CD4-positive, alpha-beta T cell treated with Interleukin-17A for 1 hour (primary cell): Measurements from ENCODE around the gene TAPBPL.
A peak's percentile ranks its signal among the peaks of the same experiment; 100 is the strongest.
"Not testable (repeated sequence)": the region's sequence is repeated elsewhere in the genome, so short reads cannot be mapped to it uniquely, and the experiment has no call there.

Source experiments
- DNase-seq: peaks from one replicate; pipeline ENCODE4 v3.0.0-alpha.2; 2020

The TAPBPL gene, protein sequence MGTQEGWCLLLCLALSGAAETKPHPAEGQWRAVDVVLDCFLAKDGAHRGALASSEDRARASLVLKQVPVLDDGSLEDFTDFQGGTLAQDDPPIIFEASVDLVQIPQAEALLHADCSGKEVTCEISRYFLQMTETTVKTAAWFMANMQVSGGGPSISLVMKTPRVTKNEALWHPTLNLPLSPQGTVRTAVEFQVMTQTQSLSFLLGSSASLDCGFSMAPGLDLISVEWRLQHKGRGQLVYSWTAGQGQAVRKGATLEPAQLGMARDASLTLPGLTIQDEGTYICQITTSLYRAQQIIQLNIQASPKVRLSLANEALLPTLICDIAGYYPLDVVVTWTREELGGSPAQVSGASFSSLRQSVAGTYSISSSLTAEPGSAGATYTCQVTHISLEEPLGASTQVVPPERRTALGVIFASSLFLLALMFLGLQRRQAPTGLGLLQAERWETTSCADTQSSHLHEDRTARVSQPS

GRCh38 chr12:6451348-6452244 lies at the start of gene TAPBPL:
Gene TAPBPL (plus strand): TSS chr12:6452042. CDS start chr12:6452249, 207 bp downstream.
- peak; percentile 91 for DNase-seq

GRCh38 chr12:6404390-6404789 lies 47.5 kb upstream of the TAPBPL start:
- no peak for DNase-seq

DNA sequence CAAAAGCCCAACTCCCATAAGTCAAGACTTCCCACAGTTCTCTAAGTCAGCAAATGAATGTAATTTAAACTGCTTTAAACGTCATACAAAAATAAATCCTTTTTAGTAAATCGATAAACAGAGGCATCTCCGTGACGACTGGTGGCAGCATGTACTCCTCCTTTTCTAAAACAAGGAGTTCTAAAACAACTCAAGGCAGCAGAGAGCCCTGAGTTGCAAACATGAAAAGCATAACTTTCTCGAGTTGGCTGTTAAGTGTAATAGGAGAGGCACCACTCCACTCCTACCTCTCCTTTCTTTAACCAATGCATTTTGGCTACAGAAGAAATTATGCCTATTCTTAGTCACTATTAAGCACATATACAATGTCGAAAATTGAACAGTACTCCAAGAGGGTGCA lies 45.9 kb upstream of the TAPBPL start:
- no peak for DNase-seq

DNA sequence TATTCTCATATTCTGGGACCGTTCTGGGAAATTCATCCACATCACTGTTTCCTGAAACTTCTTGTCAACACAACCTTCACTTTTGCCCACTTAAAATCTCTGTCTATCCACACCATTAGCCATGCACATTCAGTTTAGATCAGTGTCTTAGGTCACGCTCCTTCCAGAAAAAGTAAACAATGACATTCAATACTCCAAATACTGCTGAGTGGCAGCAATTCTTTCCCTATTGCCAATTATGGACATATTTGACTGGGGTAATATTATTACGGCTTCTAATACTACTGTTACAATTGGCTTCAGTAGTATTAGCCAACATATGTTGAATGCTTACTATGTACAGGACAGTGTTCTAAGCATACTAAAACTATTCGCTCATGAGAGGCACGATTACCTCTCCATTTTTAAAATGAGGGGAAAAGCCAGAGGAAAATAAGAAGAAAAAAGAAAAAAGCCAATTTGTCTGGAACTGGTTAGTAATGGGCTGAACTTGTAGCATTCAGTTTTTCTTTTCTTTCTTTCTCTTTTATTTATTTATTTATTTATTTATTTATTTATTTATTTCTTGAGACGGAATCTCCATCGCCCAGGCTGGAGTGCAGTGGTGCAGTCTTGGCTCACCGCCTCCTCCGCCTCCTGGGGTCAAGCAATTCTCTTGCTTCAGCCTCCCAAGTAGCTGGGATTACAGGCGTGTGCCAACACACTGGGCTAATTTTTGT lies 44.4 kb upstream of the TAPBPL start:
- DNase-seq = no peak

- DNase-seq = no peak
These were observed 35.2 kb upstream of the TAPBPL start for GRCh38 chr12:6416596-6416995.

GRCh38 chr12:6418796-6419195 lies 33.0 kb upstream of the TAPBPL start:
- no peak for DNase-seq

DNA sequence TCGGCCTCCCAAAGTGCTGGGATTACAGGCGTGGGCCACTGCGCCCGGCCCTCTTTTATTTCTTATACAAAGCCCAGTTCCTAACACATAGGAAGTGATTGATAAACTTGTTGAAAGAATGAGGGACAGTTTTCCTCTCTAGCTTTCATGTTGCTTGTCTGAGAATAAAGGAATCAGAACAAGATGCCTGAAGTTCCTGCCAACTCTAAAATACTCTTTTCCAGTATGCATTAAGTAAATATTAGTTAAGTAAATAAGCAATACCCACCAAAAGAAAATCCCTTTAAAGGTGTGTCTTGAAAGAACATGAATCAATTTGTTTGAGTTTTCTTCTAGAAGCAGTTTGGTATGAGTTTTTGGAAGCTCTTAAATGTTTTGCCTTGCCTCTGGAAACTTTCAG lies 31.5 kb upstream of the TAPBPL start:
- no peak for DNase-seq

GRCh38 chr12:6423267-6424007 lies 28.4 kb upstream of the TAPBPL start:
- peak; percentile 90 for DNase-seq

GRCh38 chr12:6424008-6424347 lies 27.9 kb upstream of the TAPBPL start:
- DNase-seq = no peak

DNA sequence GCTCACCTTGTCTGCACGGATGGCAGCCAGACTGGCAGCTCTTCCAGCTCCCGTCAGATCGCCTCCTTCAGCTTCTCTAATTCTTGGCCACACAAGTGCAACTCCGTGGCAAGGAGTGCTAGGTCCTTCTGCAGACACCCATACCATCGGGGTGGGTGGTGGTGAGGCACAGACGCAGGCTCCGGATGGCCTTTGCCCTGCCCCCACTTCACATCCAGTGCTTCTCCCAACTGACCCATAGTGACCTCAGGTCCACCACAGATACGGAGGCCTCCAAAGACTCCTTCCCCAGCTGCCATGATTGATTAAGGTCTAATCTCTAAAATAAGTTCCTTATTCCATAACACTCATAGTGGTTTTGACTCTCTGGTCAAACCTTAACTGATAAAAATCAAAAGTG lies 27.0 kb upstream of the TAPBPL start:
- no peak for DNase-seq

DNA sequence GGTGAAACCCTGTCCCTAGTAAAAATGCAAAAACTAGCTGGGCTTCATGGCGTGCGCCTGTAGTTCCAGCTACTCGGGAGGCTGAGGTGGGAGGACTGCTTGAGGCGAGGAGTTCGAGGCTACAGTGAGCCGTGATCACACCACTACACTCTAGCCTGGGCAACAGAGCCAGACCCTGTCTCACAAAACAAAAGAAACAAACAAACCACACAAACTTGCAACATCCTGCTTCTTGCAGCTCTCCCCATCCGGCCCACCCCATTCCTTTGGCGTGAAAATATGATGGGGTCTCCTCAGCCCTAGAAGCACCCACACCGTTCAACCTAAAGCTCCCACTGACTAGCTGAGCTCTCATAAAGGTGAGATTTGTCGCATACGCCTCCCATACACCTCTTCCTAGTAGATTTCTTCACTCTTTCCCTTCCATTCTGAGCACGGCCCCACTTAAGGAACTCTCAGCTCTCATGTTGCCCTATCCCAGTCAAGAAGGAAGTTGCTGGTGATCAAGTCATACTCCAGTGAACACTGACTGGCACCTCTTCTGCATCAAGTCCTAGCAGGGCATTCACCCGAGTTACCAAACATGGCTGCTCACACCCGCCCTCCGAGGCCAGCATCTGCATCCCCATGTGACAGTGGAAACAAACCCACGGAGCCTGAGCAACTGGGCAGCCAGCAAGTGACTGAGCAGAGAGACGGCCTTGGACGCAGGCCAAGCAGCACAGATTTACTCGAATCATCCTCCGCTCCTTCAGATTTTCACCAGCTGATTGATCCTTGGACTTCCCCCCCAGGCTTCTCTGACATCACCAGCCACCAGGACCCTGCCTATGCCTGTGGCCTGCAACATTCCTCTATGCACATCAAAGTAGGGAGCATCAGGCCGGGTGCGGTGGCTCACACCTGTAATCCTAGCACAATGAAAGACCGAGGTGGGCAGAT lies 26.0 kb upstream of the TAPBPL start:
- DNase-seq = no peak

- DNase-seq = peak; percentile 84
These were observed 24.8 kb upstream of the TAPBPL start for GRCh38 chr12:6426882-6427671.

DNA sequence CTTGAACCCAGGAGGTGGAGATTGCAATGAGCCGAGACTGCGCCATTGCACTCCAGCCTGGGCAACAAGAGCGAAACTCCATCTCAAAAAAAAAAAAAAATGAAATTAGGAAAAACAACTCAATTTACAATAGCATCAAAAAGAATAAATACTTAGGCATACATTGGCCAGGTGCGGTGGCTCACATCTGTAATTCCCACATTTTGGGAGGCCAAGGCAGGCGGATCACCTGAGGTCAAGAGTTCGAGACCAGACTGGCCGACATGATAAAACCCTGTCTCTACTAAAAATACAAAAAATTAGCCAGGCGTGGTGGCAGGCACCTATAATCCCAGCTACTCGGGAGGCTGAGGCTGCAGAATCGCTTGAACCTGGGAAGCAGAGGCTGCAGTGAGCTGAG lies 24.0 kb upstream of the TAPBPL start:
- not testable (repeated sequence) for DNase-seq

DNA sequence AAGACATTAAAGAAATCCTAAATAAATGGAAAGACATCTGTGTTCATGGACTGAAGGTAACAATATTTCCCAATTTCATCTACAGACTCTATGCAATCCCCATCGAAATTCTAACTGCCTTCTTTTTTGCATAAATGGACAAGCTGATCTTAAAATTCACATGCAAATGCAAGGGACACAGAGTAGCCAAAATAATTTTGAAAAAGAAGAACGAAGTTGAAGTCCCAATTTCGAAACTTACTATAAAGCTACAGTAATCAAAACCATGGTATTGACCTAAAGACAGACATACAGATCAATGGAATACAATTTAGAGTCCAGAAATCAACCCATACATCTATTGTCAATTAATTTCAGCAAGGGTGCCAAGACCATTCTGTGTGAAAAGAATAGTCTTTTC lies 23.5 kb upstream of the TAPBPL start:
- DNase-seq = no peak

DNA sequence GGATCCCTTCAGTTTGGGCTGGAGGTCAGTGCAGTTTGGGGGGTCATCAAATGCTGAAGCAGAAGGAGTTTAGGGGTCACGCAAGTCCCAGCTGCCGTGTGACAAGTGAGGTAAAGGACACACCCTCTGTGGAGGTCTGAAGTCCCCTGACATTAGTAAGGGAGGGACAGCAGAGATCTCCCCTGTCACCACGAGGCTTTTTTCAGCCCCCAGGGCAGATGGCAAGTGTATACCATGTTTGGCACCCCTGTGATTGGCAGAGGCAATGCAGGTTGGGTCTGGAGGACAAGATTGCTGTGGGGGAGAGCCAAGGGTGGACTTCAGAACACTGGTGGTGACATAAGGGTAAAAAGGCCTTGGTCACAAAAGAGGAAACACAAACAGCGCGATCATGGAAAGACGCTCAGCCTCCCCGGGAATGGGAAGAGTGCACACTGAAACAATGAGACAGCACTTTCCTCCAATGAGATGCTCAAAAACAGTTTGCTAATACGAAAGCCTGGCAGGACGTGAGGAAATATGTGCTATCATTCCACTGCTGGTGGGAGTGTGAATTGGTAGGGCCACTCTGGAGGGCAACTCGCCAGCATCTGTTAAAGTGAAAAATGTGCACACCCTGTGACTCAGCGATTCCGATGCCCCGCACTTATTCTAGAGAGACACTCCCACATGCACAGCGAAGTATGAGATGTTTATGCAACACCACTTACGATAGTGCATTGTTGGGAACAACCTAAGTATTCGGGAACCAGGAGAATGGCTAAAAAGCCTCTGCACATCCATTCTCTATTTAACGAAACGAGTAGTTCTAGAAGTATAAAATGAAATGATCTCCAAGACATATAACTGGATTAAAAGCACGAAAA lies 21.5 kb upstream of the TAPBPL start:
- no peak for DNase-seq

DNA sequence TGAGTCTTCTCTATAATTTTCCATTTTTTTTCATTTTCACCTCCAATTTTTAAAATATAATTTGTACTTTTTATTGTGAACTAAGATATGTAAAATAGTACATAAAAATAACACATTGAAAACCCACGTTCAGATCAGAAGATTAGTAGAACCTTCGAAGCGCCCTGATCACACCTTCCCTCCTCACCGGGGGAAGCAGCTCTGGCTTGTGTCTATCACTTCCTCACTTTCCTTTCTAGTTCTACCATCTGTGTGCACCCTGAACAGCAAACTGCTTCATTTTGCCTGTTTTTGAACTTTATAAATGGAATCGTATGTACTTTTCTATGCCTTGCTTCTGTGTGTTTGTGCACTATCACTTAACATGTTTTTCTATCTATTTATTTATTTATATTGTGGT lies 18.9 kb upstream of the TAPBPL start:
- DNase-seq = peak; percentile 36

DNA sequence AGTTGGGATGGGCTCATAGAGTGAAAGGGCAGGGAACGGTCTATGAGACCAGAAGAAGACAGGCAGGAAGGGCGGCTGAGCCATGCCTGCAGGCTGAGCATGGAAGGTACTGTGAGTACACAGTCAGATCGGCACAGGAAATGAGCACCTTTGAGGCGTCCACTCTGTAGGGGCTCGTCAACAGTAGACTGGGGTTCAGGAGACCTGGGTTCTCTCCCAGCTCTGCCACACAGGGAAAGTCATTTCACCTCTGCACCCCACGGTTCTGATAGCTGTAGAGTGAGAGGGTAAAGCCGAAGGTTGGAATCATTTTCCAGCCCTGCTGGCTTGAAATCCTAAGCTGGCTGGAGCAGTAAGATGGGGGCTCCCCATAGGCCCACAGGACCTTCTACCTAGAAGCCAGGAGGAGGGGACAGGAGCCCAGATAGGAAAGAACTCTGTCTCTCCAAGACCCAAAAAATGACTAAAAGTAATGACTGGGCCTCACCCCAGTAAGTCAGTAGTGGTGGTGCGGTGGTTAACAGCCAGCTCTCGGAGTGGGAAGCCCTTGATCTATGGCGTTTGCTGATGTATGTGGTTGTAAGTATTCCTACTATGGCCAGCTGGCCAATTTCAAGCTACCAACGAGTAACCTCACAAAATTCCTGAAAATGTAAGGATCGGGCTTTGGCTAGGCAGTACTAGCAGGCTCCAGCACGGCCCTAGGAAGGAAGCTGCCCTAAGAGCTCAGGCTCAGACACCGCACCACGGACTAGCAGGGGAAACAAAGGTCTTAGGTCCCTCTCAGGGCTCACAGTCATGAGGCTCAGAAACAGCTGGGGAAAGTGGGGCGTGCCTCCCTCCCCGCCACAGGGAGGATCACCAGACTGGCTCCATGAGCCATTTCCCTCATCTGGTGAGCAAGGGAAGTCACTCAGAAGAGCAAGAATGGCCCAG lies 17.4 kb upstream of the TAPBPL start:
- DNase-seq = peak; percentile 47
